DND-41 (cell line): ENCODE results near the gene MAGI3.

Experiments
- ATAC-seq: fragments of 200-7000 bp; cut with Tn5 transposase; 3 replicates; pipeline ENCODE4 v1.9.1; 2021; ENCODE audit warnings: low read depth; ENCODE audit not compliant: insufficient read depth
- DNase-seq: peaks from one replicate; pipeline ENCODE4 v3.0.0-alpha.2; 2020
- H2AFZ ChIP-seq: 2 replicates; pipeline ENCODE4 v1.6.0; 2012; ENCODE audit warnings: low read depth, low read length
- H3K27ac ChIP-seq: 2 replicates; pipeline ENCODE4 v1.5.1; 2012; ENCODE audit warnings: low read length, inconsistent platforms
- H3K27me3 ChIP-seq: fragments of 200-600 bp; sonication (generic); 2 replicates; pipeline ENCODE4 v1.6.0; 2012; ENCODE audit warnings: low read length, mild to moderate bottlenecking, inconsistent platforms; ENCODE audit not compliant: insufficient read depth, poor library complexity
- H3K36me3 ChIP-seq: 2 replicates; pipeline ENCODE4 v1.5.1; 2012; ENCODE audit warnings: low read length, inconsistent platforms; ENCODE audit not compliant: insufficient read depth
- H3K4me1 ChIP-seq: 2 replicates; pipeline ENCODE4 v1.5.1; 2012; ENCODE audit warnings: mild to moderate bottlenecking, low read length; ENCODE audit not compliant: insufficient read depth
- H3K4me2 ChIP-seq: 2 replicates; pipeline ENCODE4 v1.6.0; 2012; ENCODE audit warnings: mild to moderate bottlenecking, moderate library complexity, low read length, inconsistent platforms; ENCODE audit not compliant: insufficient read depth
- H3K4me3 ChIP-seq, 2 experiments: fragments of 200-600 bp in 1 of 2; shearing (Covaris generic) in 1 of 2; 2 replicates each; pipeline ENCODE4 v1.5.1; 2012 to 2016; ENCODE audit warnings: inconsistent platforms in 2 of 2, low read length in 2 of 2, mild to moderate bottlenecking in 2 of 2, low read depth in 1 of 2, moderate library complexity in 1 of 2
- H3K79me2 ChIP-seq: 2 replicates; pipeline ENCODE4 v1.6.0; 2012; ENCODE audit warnings: low read length, inconsistent platforms; ENCODE audit not compliant: insufficient read depth
- H3K9ac ChIP-seq: 2 replicates; pipeline ENCODE4 v1.6.0; 2012; ENCODE audit warnings: low read depth, mild to moderate bottlenecking, inconsistent platforms, low read length, moderate library complexity
- H3K9me3 ChIP-seq: 2 replicates; pipeline ENCODE4 v1.5.1; 2012; ENCODE audit warnings: low read length, moderate library complexity, mild to moderate bottlenecking, inconsistent platforms; ENCODE audit not compliant: insufficient read depth, severe bottlenecking
- H4K20me1 ChIP-seq: 2 replicates; pipeline ENCODE4 v1.6.0; 2012; ENCODE audit warnings: low read length; ENCODE audit not compliant: insufficient read depth
- EZH2 ChIP-seq: IDR thresholded peaks from 3 replicates; pipeline ENCODE4 v1.6.1; 2012; ENCODE audit warnings: borderline replicate concordance, low read depth, mild to moderate bottlenecking, moderate library complexity, low read length, inconsistent platforms; ENCODE audit not compliant: severe bottlenecking
- TF ChIP-seq, protein P1 (sequence below): IDR thresholded peaks from 2 replicates; pipeline ENCODE4 v1.5.1; 2012; ENCODE audit warnings: borderline replicate concordance, low read length, moderate library complexity, mild to moderate bottlenecking; ENCODE audit not compliant: poor library complexity, severe bottlenecking; ENCODE audit errors: extremely low read depth

The MAGI3 gene

DNA sequence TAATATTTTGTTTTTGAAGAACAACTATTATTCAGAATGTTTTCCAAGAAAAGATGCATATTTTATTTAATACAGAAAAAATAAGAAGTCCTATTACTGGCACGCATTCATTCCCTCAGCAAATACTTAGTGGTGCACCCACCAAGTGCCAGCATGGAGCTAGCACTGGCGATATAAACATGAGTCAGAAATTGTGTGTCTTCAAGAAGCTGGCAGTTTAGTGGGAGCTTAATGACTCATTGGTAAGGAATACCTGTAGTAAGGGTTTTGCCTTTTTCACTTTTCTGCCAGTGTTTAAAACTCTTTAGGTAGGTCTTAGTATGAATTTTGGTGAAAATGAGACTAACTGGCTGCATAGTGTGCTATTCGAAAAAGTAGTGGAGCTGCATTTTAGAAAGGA lies 6.3 kb downstream of the MAGI3 start:
- no peak overlapping the region for H3K4me3 ChIP-seq
- no peaks in the 10 kb centered on the region for H3K36me3 ChIP-seq
- H4K20me1 ChIP-seq: peaks cover 7% of the 10 kb centered on the region; the same call in 1 of the 2 replicates
- H3K27me3 ChIP-seq: no peaks in the 10 kb centered on the region
- H3K9me3 ChIP-seq: no peaks in the 10 kb centered on the region
- TF ChIP-seq EZH2: no peak
- TF ChIP-seq, protein P1, sequence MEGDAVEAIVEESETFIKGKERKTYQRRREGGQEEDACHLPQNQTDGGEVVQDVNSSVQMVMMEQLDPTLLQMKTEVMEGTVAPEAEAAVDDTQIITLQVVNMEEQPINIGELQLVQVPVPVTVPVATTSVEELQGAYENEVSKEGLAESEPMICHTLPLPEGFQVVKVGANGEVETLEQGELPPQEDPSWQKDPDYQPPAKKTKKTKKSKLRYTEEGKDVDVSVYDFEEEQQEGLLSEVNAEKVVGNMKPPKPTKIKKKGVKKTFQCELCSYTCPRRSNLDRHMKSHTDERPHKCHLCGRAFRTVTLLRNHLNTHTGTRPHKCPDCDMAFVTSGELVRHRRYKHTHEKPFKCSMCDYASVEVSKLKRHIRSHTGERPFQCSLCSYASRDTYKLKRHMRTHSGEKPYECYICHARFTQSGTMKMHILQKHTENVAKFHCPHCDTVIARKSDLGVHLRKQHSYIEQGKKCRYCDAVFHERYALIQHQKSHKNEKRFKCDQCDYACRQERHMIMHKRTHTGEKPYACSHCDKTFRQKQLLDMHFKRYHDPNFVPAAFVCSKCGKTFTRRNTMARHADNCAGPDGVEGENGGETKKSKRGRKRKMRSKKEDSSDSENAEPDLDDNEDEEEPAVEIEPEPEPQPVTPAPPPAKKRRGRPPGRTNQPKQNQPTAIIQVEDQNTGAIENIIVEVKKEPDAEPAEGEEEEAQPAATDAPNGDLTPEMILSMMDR: no peak
- peaks cover 18% of the 10 kb centered on the region; the same call in 1 of the 2 replicates for H3K79me2 ChIP-seq
- H2AFZ ChIP-seq: no peak overlapping the region
- no peak overlapping the region for H3K27ac ChIP-seq
- DNase-seq (no peak), ATAC-seq (no peak)
- H3K4me1 ChIP-seq: peaks cover 26% of the 10 kb centered on the region
- H3K9ac ChIP-seq: no peak overlapping the region
- no peak overlapping the region for H3K4me2 ChIP-seq

DNA sequence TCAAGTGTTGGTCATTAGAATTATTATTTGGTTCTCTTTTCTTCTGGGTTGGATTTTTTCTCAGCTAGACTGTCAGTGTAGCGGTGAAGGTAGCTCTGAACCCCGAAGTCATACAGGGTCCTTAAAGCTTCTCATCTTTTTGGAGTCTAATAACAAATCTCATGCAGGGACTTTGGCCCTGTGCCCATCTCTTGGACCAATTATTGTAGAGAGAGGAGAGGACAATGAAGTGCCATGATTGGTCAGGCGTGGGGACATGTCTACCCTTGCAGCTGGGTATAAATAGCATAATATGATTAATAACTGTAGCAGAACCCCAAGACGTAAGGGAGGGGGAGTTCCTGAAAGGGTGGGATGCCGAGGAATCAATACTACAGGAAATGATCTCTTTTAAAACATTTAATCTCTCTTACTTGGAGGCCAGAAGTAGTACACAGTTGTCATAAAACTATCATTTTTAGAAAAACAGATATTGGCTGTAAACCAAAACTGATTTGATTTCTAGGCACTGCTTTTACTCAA lies 8.8 kb downstream of the MAGI3 start:
- peaks cover 4% of the 10 kb centered on the region; the same call in 1 of the 2 replicates for H3K4me1 ChIP-seq
- H3K79me2 ChIP-seq: peaks cover 11% of the 10 kb centered on the region; the same call in 1 of the 2 replicates
- peaks cover 5% of the 10 kb centered on the region; the same call in 1 of the 2 replicates for H4K20me1 ChIP-seq
- no peak overlapping the region for H3K4me2 ChIP-seq
- no peak for ATAC-seq
- no peak overlapping the region for H3K4me3 ChIP-seq
- no peak overlapping the region for H3K27ac ChIP-seq
- no peaks in the 10 kb centered on the region for H3K27me3 ChIP-seq
- no peak overlapping the region for H3K9ac ChIP-seq
- TF ChIP-seq, protein P1: no peak
- no peak for TF ChIP-seq EZH2
- no peak for DNase-seq
- no peaks in the 10 kb centered on the region for H3K36me3 ChIP-seq
- no peaks in the 10 kb centered on the region for H3K9me3 ChIP-seq
- no peak overlapping the region for H2AFZ ChIP-seq

DNA sequence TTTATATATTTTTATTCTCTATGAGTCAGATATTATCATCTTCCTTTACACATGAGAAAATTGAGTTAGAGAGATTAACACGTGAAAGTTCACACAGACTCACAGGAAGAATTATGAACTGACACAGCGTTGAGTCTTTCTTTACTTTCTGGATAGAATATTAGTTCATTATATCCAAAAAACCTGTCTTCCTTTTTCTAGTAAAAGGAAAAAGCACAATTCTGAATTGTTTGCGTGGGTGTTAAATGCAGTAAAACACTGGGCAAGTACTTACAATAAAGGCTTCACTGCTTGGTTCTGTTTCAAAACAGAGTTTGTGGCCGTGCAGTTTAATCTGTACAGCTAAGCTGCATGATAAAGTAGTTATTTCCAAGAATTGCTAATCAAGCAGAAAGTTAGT lies 10.8 kb downstream of the MAGI3 start:
- TF ChIP-seq, protein P1: no peak
- TF ChIP-seq EZH2: no peak
- Histone ChIP-seq H3K36me3 (no peaks in the 10 kb centered on the region), H3K79me2 (peaks cover 11% of the 10 kb centered on the region; the same call in 1 of the 2 replicates)

More for the DNA sequence above, 10.8 kb downstream of the MAGI3 start:
- DNase-seq (no peak), ATAC-seq (no peak)
- Histone ChIP-seq H3K9me3 (no peaks in the 10 kb centered on the region), H3K9ac (no peak overlapping the region), H2AFZ (no peak overlapping the region), H3K27me3 (no peaks in the 10 kb centered on the region), H3K27ac (no peak overlapping the region), H3K4me3 (no peak overlapping the region), H4K20me1 (peaks cover 5% of the 10 kb centered on the region; the same call in 1 of the 2 replicates), H3K4me1 (no peaks in the 10 kb centered on the region), H3K4me2 (no peak overlapping the region)
